Liver (tissue), 3 donors: ENCODE data around the gene CXXC5.

Experiments used
- CTCF ChIP-seq: fragments of 150-350 bp; IDR thresholded peaks from 2 replicates; pipeline ENCODE4 v1.5.1; 2017; ENCODE audit warnings: improper control_type of control experiment, low read depth, low read length; ENCODE audit not compliant: missing input control
- EGR1 ChIP-seq, 2 donors: IDR thresholded peaks; 2 replicates each; pipeline ENCODE4 v1.6.1; 2016 to 2018; ENCODE audit warnings: antibody characterized with exemption in 2 of 2, low read depth in 2 of 2
- HNF4G ChIP-seq: IDR thresholded peaks from 2 replicates; pipeline ENCODE4 v1.6.1; 2016; ENCODE audit warnings: antibody characterized with exemption
- NR2F2 ChIP-seq: IDR thresholded peaks from 2 replicates; pipeline ENCODE4 v1.6.1; 2016; ENCODE audit warnings: antibody characterized with exemption
- RAD21 ChIP-seq, 2 donors: IDR thresholded peaks; 2 replicates each; pipeline ENCODE4 v1.6.1; 2016; ENCODE audit warnings: antibody characterized with exemption in 2 of 2, mild to moderate bottlenecking in 2 of 2
- RXRA ChIP-seq, 2 donors: IDR thresholded peaks; 2 replicates each; pipeline ENCODE4 v1.6.1; 2017 to 2018; ENCODE audit warnings: antibody characterized with exemption in 2 of 2, mild to moderate bottlenecking in 1 of 2
- ZBTB33 ChIP-seq: IDR thresholded peaks from 2 replicates; pipeline ENCODE4 v1.6.1; 2016; ENCODE audit warnings: antibody characterized with exemption
- donor health status: healthy.
- donor health status: healthy.

GRCh38 chr5:139664086-139664693 is 16.0 kb downstream of the CXXC5 start:
- no peak for TF ChIP-seq CTCF
- TF ChIP-seq NR2F2 = no peak
- no peak for TF ChIP-seq HNF4G
- TF ChIP-seq RAD21 (IDR thresholded peaks at IDR 0.05) = no peak
- TF ChIP-seq ZBTB33 = no peak
- no peak for TF ChIP-seq EGR1 (IDR thresholded peaks at IDR 0.05; ENCODE audit: low read depth in 2 of 2)
- TF ChIP-seq RXRA (IDR thresholded peaks at IDR 0.05) = peak; percentile 36 to 61
